ENCODE measurements around the gene MORC4. TPM values are rescaled to one million over a fixed set of nuclear protein-coding genes. Genes with fewer than 3 reads are reported as not detected.
"Not testable (repeated sequence)": the region's sequence is repeated elsewhere in the genome, so short reads cannot be mapped to it uniquely, and the experiment has no call there.

Gene MORC4
- total RNA-seq, 1 donor from 2014 or later, result 14.9 TPM

GRCh38 chrX:106976416-106976815, 23.6 kb downstream of the MORC4 start:
- H3K4me3 ChIP-seq (ENCODE audit: low read depth, low read length), result no peak overlapping the region
- no peak for DNase-seq (ENCODE audit: low read depth)
- TF ChIP-seq, protein P1, sequence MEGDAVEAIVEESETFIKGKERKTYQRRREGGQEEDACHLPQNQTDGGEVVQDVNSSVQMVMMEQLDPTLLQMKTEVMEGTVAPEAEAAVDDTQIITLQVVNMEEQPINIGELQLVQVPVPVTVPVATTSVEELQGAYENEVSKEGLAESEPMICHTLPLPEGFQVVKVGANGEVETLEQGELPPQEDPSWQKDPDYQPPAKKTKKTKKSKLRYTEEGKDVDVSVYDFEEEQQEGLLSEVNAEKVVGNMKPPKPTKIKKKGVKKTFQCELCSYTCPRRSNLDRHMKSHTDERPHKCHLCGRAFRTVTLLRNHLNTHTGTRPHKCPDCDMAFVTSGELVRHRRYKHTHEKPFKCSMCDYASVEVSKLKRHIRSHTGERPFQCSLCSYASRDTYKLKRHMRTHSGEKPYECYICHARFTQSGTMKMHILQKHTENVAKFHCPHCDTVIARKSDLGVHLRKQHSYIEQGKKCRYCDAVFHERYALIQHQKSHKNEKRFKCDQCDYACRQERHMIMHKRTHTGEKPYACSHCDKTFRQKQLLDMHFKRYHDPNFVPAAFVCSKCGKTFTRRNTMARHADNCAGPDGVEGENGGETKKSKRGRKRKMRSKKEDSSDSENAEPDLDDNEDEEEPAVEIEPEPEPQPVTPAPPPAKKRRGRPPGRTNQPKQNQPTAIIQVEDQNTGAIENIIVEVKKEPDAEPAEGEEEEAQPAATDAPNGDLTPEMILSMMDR (IDR thresholded peaks at IDR 0.05; ENCODE audit: insufficient read depth, low read length, poor library complexity, severe bottlenecking), result no peak

GRCh38 chrX:106973433-106974149, 26.4 kb downstream of the MORC4 start:
- no peak for DNase-seq (ENCODE audit: low read depth)
- TF ChIP-seq, protein P1 (IDR thresholded peaks at IDR 0.05; ENCODE audit: insufficient read depth, low read length, poor library complexity, severe bottlenecking), result no peak

More at GRCh38 chrX:106976416-106976815, 23.6 kb downstream of the MORC4 start:
- H3K27me3 ChIP-seq (ENCODE audit: control insufficient read depth, insufficient read depth, low read length), result no peaks in the 10 kb centered on the region
- no peaks in the 10 kb centered on the region for H3K36me3 ChIP-seq (ENCODE audit: control insufficient read depth, insufficient read depth, low read length)

GRCh38 chrX:106972896-106973295, 27.1 kb downstream of the MORC4 start:
- Histone ChIP-seq H3K27me3 (ENCODE audit: control insufficient read depth, insufficient read depth, low read length) (no peaks in the 10 kb centered on the region), H3K36me3 (ENCODE audit: control insufficient read depth, insufficient read depth, low read length) (no peaks in the 10 kb centered on the region), H3K4me3 (ENCODE audit: low read depth, low read length) (no peak overlapping the region)
- no peak for DNase-seq (ENCODE audit: low read depth)
- TF ChIP-seq, protein P1 (IDR thresholded peaks at IDR 0.05; ENCODE audit: insufficient read depth, low read length, poor library complexity, severe bottlenecking), result no peak

More at GRCh38 chrX:106973433-106974149, 26.4 kb downstream of the MORC4 start:
- H3K36me3 ChIP-seq (ENCODE audit: control insufficient read depth, insufficient read depth, low read length), result no peaks in the 10 kb centered on the region
- H3K4me3 ChIP-seq (ENCODE audit: low read depth, low read length), result no peak overlapping the region
- no peaks in the 10 kb centered on the region for H3K27me3 ChIP-seq (ENCODE audit: control insufficient read depth, insufficient read depth, low read length)

DNA sequence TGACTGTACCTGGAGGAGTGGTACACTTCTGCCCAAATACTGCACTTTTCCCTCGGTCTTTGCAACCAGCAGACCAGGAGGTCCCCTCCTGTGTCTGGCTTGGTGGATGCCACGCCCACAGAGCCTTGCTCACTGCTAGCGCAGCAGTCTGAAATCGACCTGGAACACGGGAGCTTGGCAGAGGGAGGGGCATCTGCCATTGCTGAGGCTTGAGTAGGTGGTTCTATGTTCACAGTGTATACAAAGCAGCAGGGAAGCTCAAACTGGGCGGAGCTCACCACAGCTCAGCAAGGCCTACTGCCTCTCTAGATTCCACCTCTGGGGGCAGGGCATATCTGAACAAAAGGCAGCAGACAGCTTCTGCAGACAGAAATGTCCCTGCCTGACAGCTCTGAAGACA, 33.5 kb downstream of the MORC4 start:
- H3K36me3 ChIP-seq (ENCODE audit: control insufficient read depth, insufficient read depth, low read length); DNase-seq (ENCODE audit: low read depth); H3K4me3 ChIP-seq (ENCODE audit: low read depth, low read length); H3K27me3 ChIP-seq (ENCODE audit: control insufficient read depth, insufficient read depth, low read length): not testable (repeated sequence)

- TF ChIP-seq, protein P1 (IDR thresholded peaks at IDR 0.05; ENCODE audit: insufficient read depth, low read length, poor library complexity, severe bottlenecking), result no peak
- Histone ChIP-seq H3K27me3 (ENCODE audit: control insufficient read depth, insufficient read depth, low read length) (no peaks in the 10 kb centered on the region), H3K4me3 (ENCODE audit: low read depth, low read length) (no peak overlapping the region), H3K36me3 (ENCODE audit: control insufficient read depth, insufficient read depth, low read length) (no peaks in the 10 kb centered on the region)
- DNase-seq (ENCODE audit: low read depth), result no peak
Observed at GRCh38 chrX:106964290-106964689, 35.7 kb downstream of the MORC4 start.

DNA sequence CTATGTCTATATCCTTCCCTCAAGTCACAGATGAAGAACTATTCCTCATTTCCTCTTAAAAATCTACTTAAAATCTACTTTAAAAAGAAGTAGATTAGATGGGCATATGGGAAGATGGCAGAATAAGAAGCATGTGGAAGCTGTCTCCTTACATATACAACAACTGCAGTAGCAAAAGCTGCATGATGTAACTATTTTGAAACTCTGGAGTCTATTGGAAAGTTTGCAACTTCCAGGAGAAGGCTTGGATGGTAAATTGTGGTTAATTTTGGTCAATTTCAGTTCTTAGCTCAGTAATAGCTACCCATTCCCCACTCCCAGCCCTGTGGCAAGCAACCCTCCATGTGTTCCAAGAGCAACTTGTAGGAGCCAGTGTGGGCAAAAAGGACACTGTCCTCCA, 36.9 kb downstream of the MORC4 start:
- no peak for DNase-seq (ENCODE audit: low read depth)
- H3K4me3 ChIP-seq (ENCODE audit: low read depth, low read length), result no peak overlapping the region
- no peaks in the 10 kb centered on the region for H3K36me3 ChIP-seq (ENCODE audit: control insufficient read depth, insufficient read depth, low read length)
- TF ChIP-seq, protein P1 (IDR thresholded peaks at IDR 0.05; ENCODE audit: insufficient read depth, low read length, poor library complexity, severe bottlenecking), result no peak
- no peaks in the 10 kb centered on the region for H3K27me3 ChIP-seq (ENCODE audit: control insufficient read depth, insufficient read depth, low read length)

Data from kidney epithelial cell (primary cell).